Activated CD4-positive, alpha-beta T cell treated with anti-CD3 and anti-CD28 coated beads, Interleukin-2, amount 10 ng/mL, durations not matched to agents 7 days and 5 days (primary cell): ENCODE measurements around the gene DDX1. TPM values are rescaled to one million over a fixed set of nuclear protein-coding genes. Genes with fewer than 3 reads are reported as not detected.

Source experiments
- CTCF ChIA-PET: fragments of 350-600 bp; sonication (Branson Sonifier 250); formaldehyde crosslinking; loops from one replicate; lab custom pipeline; 2021; ENCODE audit warnings: antibody characterized with exemption; lab: Charles Lee
- POLR2A ChIA-PET: fragments of 350-600 bp; sonication (Branson Sonifier 250); formaldehyde crosslinking; loops from one replicate; lab custom pipeline; 2021; ENCODE audit warnings: antibody characterized with exemption; lab: Charles Lee
- DNase-seq: peaks from one replicate; pipeline ENCODE4 v3.0.0-alpha.2; 2020
- H3K27ac Mint-ChIP-seq: one replicate; pipeline ENCODE4 v1.8.0; 2021; ENCODE audit warnings: mild to moderate bottlenecking, moderate library complexity, mixed read lengths
- H3K27me3 Mint-ChIP-seq: one replicate; pipeline ENCODE4 v1.8.0; 2021; ENCODE audit warnings: mixed read lengths
- H3K36me3 Mint-ChIP-seq: one replicate; pipeline ENCODE4 v1.8.0; 2021; ENCODE audit warnings: low read depth, mixed read lengths
- H3K4me1 Mint-ChIP-seq: one replicate; pipeline ENCODE4 v1.8.0; 2021; ENCODE audit warnings: mixed read lengths
- H3K4me3 Mint-ChIP-seq: one replicate; pipeline ENCODE4 v1.8.0; 2021; ENCODE audit warnings: mild to moderate bottlenecking, moderate library complexity, mixed read lengths
- H3K9me3 Mint-ChIP-seq: one replicate; pipeline ENCODE4 v1.8.0; 2021; ENCODE audit warnings: mixed read lengths
- total RNA-seq, 2 experiments: library from RNA; stranded (reverse); gene quantifications; one replicate each; pipeline ENCODE4 v1.2.3, GENCODE V29; 2021

Gene DDX1
- total RNA-seq, 2 experiments from 2014 or later, result 64.1 to 65.7 TPM

GRCh38 chr2:15591373-15591691, 336 bp upstream of the DDX1 start:
- CTCF ChIA-PET, result interaction anchor here (1.3 kb wide), 1 partner anchor 14 kb away, joined by 6 read pairs; no protein-coding TSS in a partner anchor
- H3K9me3 Mint-ChIP-seq, result no peaks in the 10 kb centered on the region

GRCh38 chr2:15593327-15593705, 1.6 kb downstream of the DDX1 start:
- Mint-ChIP-seq H3K27ac (peak overlapping the region; percentile 80), H3K27me3 (no peaks in the 10 kb centered on the region), H3K36me3 (peaks cover 32% of the 10 kb centered on the region), H3K9me3 (no peaks in the 10 kb centered on the region), H3K4me1 (peaks cover 41% of the 10 kb centered on the region), H3K4me3 (peak overlapping the region; percentile 92)
- CTCF ChIA-PET, result interaction anchor here (0.8 kb wide), 1 partner anchor 38 kb away, joined by 4 read pairs; no protein-coding TSS in a partner anchor
- DNase-seq, result no peak
- POLR2A ChIA-PET, result no interaction called here

More at GRCh38 chr2:15591373-15591691, 336 bp upstream of the DDX1 start:
- Mint-ChIP-seq H3K4me3 (peak overlapping the region; percentile 92), H3K36me3 (peaks cover 20% of the 10 kb centered on the region), H3K27ac (peak overlapping the region; percentile 93), H3K27me3 (no peaks in the 10 kb centered on the region), H3K4me1 (peaks cover 37% of the 10 kb centered on the region)
- POLR2A ChIA-PET, result interaction anchor here (0.8 kb wide), 1 partner anchor 29 kb away, joined by 3 read pairs; no protein-coding TSS in a partner anchor
- no peak for DNase-seq

- Mint-ChIP-seq H3K27me3 (no peaks in the 10 kb centered on the region), H3K4me3 (no peak overlapping the region), H3K9me3 (no peaks in the 10 kb centered on the region), H3K36me3 (peaks cover 33% of the 10 kb centered on the region), H3K27ac (no peak overlapping the region), H3K4me1 (peaks cover 41% of the 10 kb centered on the region)
- DNase-seq, result no peak
- ChIA-PET CTCF (no interaction called here), POLR2A (no interaction called here)
These were observed 2.9 kb downstream of the DDX1 start for GRCh38 chr2:15594291-15595256.

- peaks cover 41% of the 10 kb centered on the region for H3K4me1 Mint-ChIP-seq
These were observed 3.8 kb downstream of the DDX1 start for GRCh38 chr2:15595342-15595905.

GRCh38 chr2:15595936-15596335, 4.3 kb downstream of the DDX1 start:
- no peaks in the 10 kb centered on the region for H3K27me3 Mint-ChIP-seq
- peaks cover 40% of the 10 kb centered on the region for H3K36me3 Mint-ChIP-seq
- ChIA-PET CTCF (no interaction called here), POLR2A (no interaction called here)
- no peak overlapping the region for H3K4me3 Mint-ChIP-seq
- DNase-seq, result no peak
- peaks cover 40% of the 10 kb centered on the region for H3K4me1 Mint-ChIP-seq
- no peaks in the 10 kb centered on the region for H3K9me3 Mint-ChIP-seq
- H3K27ac Mint-ChIP-seq, result no peak overlapping the region

More at GRCh38 chr2:15595342-15595905, 3.8 kb downstream of the DDX1 start:
- Mint-ChIP-seq H3K27me3 (no peaks in the 10 kb centered on the region), H3K27ac (no peak overlapping the region), H3K36me3 (peaks cover 36% of the 10 kb centered on the region), H3K4me3 (no peak overlapping the region), H3K9me3 (no peaks in the 10 kb centered on the region)
- CTCF ChIA-PET, result no interaction called here
- POLR2A ChIA-PET, result no interaction called here
- no peak for DNase-seq

- H3K4me3 Mint-ChIP-seq, result no peak overlapping the region
- H3K36me3 Mint-ChIP-seq, result peaks cover 43% of the 10 kb centered on the region
- peaks cover 36% of the 10 kb centered on the region for H3K4me1 Mint-ChIP-seq
- ChIA-PET CTCF (no interaction called here), POLR2A (no interaction called here)
- no peaks in the 10 kb centered on the region for H3K9me3 Mint-ChIP-seq
- no peaks in the 10 kb centered on the region for H3K27me3 Mint-ChIP-seq
- H3K27ac Mint-ChIP-seq, result no peak overlapping the region
- DNase-seq, result no peak
These were observed 4.7 kb downstream of the DDX1 start for GRCh38 chr2:15596350-15596749.

GRCh38 chr2:15596968-15597367, 5.3 kb downstream of the DDX1 start:
- DNase-seq, result no peak
- POLR2A ChIA-PET, result no interaction called here
- H3K36me3 Mint-ChIP-seq, result peaks cover 44% of the 10 kb centered on the region
- no peaks in the 10 kb centered on the region for H3K9me3 Mint-ChIP-seq
- H3K4me1 Mint-ChIP-seq, result peaks cover 32% of the 10 kb centered on the region
- H3K27me3 Mint-ChIP-seq, result no peaks in the 10 kb centered on the region
- no peak overlapping the region for H3K27ac Mint-ChIP-seq
- H3K4me3 Mint-ChIP-seq, result no peak overlapping the region
- CTCF ChIA-PET, result no interaction called here

GRCh38 chr2:15599994-15600393, 8.3 kb downstream of the DDX1 start:
- Mint-ChIP-seq H3K4me3 (no peak overlapping the region), H3K27me3 (no peaks in the 10 kb centered on the region), H3K9me3 (no peaks in the 10 kb centered on the region), H3K4me1 (peaks cover 11% of the 10 kb centered on the region), H3K27ac (no peak overlapping the region), H3K36me3 (peaks cover 62% of the 10 kb centered on the region)
- CTCF ChIA-PET, result no interaction called here
- POLR2A ChIA-PET, result no interaction called here
- DNase-seq, result no peak

GRCh38 chr2:15601681-15602080, 10.0 kb downstream of the DDX1 start:
- H3K4me3 Mint-ChIP-seq, result no peak overlapping the region
- ChIA-PET POLR2A (no interaction called here), CTCF (no interaction called here)
- no peak overlapping the region for H3K27ac Mint-ChIP-seq
- peaks cover 2% of the 10 kb centered on the region for H3K4me1 Mint-ChIP-seq
- H3K27me3 Mint-ChIP-seq, result no peaks in the 10 kb centered on the region
- DNase-seq, result no peak
- no peaks in the 10 kb centered on the region for H3K9me3 Mint-ChIP-seq
- peaks cover 59% of the 10 kb centered on the region for H3K36me3 Mint-ChIP-seq

- CTCF ChIA-PET, result no interaction called here
- no peak overlapping the region for H3K27ac Mint-ChIP-seq
These were observed 10.7 kb downstream of the DDX1 start for GRCh38 chr2:15602393-15602792.

GRCh38 chr2:15603044-15603765, 11.5 kb downstream of the DDX1 start:
- no peaks in the 10 kb centered on the region for H3K9me3 Mint-ChIP-seq
- no peaks in the 10 kb centered on the region for H3K27me3 Mint-ChIP-seq
- H3K4me1 Mint-ChIP-seq, result no peaks in the 10 kb centered on the region
- H3K4me3 Mint-ChIP-seq, result no peak overlapping the region
- POLR2A ChIA-PET, result no interaction called here
- no peak overlapping the region for H3K27ac Mint-ChIP-seq
- CTCF ChIA-PET, result no interaction called here
- peaks cover 63% of the 10 kb centered on the region for H3K36me3 Mint-ChIP-seq
- no peak for DNase-seq

More at GRCh38 chr2:15602393-15602792, 10.7 kb downstream of the DDX1 start:
- no peak for DNase-seq
- Mint-ChIP-seq H3K27me3 (no peaks in the 10 kb centered on the region), H3K4me3 (no peak overlapping the region), H3K4me1 (no peaks in the 10 kb centered on the region), H3K9me3 (no peaks in the 10 kb centered on the region), H3K36me3 (peaks cover 58% of the 10 kb centered on the region)
- POLR2A ChIA-PET, result no interaction called here

- Mint-ChIP-seq H3K27me3 (no peaks in the 10 kb centered on the region), H3K27ac (no peak overlapping the region), H3K4me3 (no peak overlapping the region), H3K9me3 (no peaks in the 10 kb centered on the region), H3K4me1 (no peaks in the 10 kb centered on the region), H3K36me3 (peaks cover 63% of the 10 kb centered on the region)
- ChIA-PET CTCF (no interaction called here), POLR2A (no interaction called here)
- DNase-seq, result no peak
These were observed 12.3 kb downstream of the DDX1 start for GRCh38 chr2:15603948-15604347.

- no peaks in the 10 kb centered on the region for H3K9me3 Mint-ChIP-seq
- peaks cover 69% of the 10 kb centered on the region for H3K36me3 Mint-ChIP-seq
- DNase-seq, result no peak
- no peaks in the 10 kb centered on the region for H3K27me3 Mint-ChIP-seq
- no peak overlapping the region for H3K4me3 Mint-ChIP-seq
- no peaks in the 10 kb centered on the region for H3K4me1 Mint-ChIP-seq
- ChIA-PET CTCF (no interaction called here), POLR2A (no interaction called here)
- no peak overlapping the region for H3K27ac Mint-ChIP-seq
These were observed 14.1 kb downstream of the DDX1 start for GRCh38 chr2:15605721-15606120.
